Gastrocnemius medialis (tissue), 4 donors: ENCODE results near the gene SMC3.
"Not testable (repeated sequence)": the region's sequence is repeated elsewhere in the genome, so short reads cannot be mapped to it uniquely, and the experiment has no call there.

Experiments used
- POLR2A ChIP-seq, 2 donors: fragments of 450-650 bp; IDR thresholded peaks; one replicate each; pipeline ENCODE4 v1.6.1; 2017; ENCODE audit warnings: antibody characterized with exemption in 2 of 2, mild to moderate bottlenecking in 2 of 2, moderate library complexity in 2 of 2
- TF ChIP-seq, protein P1 (sequence below), 5 experiments: fragments of 450-650 bp in 3 of 5; fragments of 200-600 bp in 2 of 5; sonication (generic) in 2 of 5; IDR thresholded peaks in 4 of 5; conservative IDR thresholded peaks in 1 of 5; 1 replicate in 4 of 5; 2 replicates in 1 of 5; pipeline ENCODE4 v1.5.1; 2016 to 2019; ENCODE audit warnings: antibody characterized with exemption in 5 of 5, mild to moderate bottlenecking in 3 of 5, moderate library complexity in 3 of 5

DNA sequence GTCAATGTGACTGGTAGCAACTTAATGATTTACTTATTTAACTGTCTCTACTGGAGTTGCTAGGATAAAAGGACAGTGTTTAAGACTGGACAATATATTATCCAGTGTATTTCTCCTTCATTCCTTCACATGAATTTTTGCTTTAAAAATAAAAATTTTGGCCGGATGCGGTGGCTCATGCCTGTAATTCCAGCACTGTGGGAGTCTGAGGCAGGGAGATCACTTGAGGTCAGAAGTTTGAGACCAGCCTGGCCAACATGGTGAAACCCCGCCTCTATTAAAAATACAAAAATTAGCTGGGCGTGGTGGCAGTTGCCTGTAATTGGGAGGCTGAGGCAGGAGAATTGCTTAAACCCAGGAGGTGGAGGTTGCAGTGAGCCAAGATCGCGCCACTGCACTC lies 71.6 kb downstream of the SMC3 start:
- TF ChIP-seq, protein P1, sequence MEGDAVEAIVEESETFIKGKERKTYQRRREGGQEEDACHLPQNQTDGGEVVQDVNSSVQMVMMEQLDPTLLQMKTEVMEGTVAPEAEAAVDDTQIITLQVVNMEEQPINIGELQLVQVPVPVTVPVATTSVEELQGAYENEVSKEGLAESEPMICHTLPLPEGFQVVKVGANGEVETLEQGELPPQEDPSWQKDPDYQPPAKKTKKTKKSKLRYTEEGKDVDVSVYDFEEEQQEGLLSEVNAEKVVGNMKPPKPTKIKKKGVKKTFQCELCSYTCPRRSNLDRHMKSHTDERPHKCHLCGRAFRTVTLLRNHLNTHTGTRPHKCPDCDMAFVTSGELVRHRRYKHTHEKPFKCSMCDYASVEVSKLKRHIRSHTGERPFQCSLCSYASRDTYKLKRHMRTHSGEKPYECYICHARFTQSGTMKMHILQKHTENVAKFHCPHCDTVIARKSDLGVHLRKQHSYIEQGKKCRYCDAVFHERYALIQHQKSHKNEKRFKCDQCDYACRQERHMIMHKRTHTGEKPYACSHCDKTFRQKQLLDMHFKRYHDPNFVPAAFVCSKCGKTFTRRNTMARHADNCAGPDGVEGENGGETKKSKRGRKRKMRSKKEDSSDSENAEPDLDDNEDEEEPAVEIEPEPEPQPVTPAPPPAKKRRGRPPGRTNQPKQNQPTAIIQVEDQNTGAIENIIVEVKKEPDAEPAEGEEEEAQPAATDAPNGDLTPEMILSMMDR (IDR thresholded peaks at IDR 0.05 in 4 of 5, conservative IDR thresholded peaks at IDR 0.05 in 1 of 5), result not testable (repeated sequence)
- TF ChIP-seq POLR2A (IDR thresholded peaks at IDR 0.05), result not testable (repeated sequence)
